ENCODE measurements around the gene LUC7L2. TPM values are rescaled to one million over a fixed set of nuclear protein-coding genes. Genes with fewer than 3 reads are reported as not detected.
"Not testable (repeated sequence)": the region's sequence is repeated elsewhere in the genome, so short reads cannot be mapped to it uniquely, and the experiment has no call there.

The LUC7L2 gene
- total RNA-seq, 1 donor from 2014 or later = 67.3 TPM

DNA sequence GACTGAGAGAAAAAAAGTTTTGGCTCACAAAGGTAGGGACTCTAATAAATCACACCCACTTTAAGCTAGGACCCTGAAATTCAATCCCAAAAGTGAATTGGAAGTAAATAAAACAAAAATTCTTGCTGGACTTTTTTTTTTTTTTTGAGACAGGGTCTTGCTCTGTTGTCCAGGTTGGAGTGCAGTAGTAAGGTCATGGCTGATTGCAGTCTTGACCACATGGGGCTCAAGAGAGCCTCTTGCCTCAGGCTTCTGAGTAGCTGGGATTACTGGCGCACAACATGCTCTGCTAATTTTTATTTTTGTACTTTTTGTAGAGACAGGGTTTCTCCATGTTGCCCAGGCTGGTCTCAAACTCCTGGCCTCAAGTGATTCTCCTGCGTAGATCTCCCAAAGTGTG lies 5.0 kb upstream of the LUC7L2 start:
- DNase-seq (ENCODE audit: low spot score) = no peak

DNA sequence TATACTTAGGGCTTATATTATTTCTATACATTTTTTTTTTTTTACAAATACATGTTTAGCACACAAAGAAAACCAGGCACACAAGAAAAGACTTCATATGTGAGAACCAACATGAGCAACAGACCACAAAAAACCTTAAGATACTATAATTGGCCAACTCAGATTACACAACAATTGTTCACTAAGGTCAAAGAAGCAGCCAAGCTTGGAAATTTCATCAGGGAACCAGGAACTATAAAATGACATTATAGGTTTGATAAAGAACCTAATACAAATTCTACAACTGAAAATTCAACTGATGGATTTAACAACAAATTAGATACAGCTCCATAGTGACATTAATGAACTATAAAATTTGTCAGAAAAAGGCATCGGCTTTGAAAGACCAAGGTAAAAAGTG lies 4.4 kb upstream of the LUC7L2 start:
- no peak for DNase-seq (ENCODE audit: low spot score)

GRCh38 chr7:139357729-139358506 lies 1.8 kb upstream of the LUC7L2 start:
- not testable (repeated sequence) for DNase-seq (ENCODE audit: low spot score)

- no peak for DNase-seq (ENCODE audit: low spot score)
These were observed 941 bp upstream of the LUC7L2 start for GRCh38 chr7:139358541-139359365.

- DNase-seq (ENCODE audit: low spot score) = peak; percentile 98
These were observed 685 bp downstream of the LUC7L2 start for GRCh38 chr7:139360210-139360947.

GRCh38 chr7:139360948-139361307 lies 1.2 kb downstream of the LUC7L2 start:
- DNase-seq (ENCODE audit: low spot score) = no peak

DNA sequence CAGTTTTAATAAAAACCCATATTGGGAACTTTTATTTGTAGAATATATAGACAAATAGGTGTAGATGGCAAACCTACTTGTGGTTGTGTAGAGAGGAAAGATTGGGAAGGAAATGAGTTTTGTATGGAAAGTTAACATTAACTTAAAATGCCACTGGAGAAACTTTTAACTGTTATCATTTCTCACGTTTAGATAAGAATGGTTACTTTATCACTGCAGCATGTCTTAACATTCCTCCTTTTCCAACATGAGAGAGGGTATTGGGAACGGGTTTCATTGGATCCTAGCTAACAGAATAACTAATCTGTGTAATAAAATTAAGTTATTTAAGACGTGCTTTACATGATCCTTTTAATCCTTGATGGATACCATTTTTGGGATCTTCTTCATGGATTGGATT lies 1.8 kb downstream of the LUC7L2 start:
- DNase-seq (ENCODE audit: low spot score) = no peak

- no peak for DNase-seq (ENCODE audit: low spot score)
These were observed 2.6 kb downstream of the LUC7L2 start for GRCh38 chr7:139362302-139362701.

- DNase-seq (ENCODE audit: low spot score) = no peak
These were observed 3.3 kb downstream of the LUC7L2 start for GRCh38 chr7:139362981-139363380.

GRCh38 chr7:139365336-139365735 lies 5.6 kb downstream of the LUC7L2 start:
- DNase-seq (ENCODE audit: low spot score) = no peak

GRCh38 chr7:139366400-139366799 lies 6.7 kb downstream of the LUC7L2 start:
- DNase-seq (ENCODE audit: low spot score) = no peak

DNA sequence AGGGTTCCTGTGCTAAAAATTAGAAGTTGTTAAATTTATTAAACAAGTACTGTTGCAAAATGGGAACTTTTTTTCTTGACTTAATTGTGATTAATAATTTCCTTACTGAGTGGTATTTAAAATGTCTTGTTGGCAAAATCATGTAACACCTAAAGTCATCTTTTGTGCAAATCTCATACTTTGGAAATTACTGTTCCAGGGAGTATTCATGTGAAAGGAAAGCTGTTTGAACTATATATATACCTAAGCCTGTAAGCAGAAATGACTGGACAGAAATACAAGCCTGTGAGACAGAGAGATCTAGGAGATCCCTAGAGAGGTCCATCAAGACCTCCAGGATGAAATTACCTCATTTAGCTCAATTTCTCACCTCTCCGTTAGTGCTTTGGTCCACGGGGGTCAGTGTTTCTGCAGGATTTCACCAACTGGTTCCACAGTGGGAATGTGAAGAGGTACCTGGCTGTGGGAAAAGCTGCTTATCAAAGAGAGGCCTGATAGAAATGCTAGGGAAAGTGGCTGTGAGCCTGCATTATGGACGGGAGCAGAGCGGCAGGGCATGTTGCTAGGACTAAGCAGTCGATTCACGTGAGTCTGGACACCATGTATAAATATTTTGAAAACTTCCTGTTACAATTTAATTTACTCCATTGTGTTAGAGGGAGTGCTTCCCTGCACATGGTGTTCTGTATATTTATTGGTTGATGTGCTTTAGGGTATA lies 7.9 kb downstream of the LUC7L2 start:
- DNase-seq (ENCODE audit: low spot score) = no peak

DNA sequence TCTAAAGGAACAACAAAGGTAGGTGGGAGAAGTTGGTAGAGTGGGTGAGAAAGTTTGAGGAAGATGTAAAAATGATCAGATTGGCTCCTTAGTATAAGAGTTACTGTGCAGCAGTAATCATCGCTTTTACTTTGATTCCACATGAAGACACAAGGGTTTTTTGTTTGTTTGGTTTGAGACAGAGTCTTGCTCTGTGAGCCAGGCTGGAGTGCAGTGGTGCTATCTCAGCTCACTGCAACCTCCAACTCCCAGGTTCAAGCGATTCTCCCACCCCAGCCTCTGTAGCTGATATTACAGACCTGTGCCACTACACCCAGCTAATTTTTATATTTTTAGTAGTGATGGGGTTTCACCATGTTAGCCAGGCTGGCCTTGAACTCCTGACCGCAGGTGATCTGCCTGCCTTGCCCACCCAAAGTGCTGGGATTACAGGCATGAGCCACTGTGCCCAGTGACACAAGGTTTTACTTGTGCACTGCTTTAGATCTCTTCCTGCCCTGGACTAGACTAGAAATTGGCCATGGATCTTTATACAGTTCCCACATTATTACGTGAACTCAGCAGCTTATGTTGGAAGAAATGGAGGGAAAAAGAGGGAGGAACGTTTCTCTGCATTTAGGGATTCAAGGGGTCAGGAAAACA lies 10.7 kb downstream of the LUC7L2 start:
- no peak for DNase-seq (ENCODE audit: low spot score)

GRCh38 chr7:139370943-139371313 lies 11.2 kb downstream of the LUC7L2 start:
- DNase-seq (ENCODE audit: low spot score) = no peak

DNA sequence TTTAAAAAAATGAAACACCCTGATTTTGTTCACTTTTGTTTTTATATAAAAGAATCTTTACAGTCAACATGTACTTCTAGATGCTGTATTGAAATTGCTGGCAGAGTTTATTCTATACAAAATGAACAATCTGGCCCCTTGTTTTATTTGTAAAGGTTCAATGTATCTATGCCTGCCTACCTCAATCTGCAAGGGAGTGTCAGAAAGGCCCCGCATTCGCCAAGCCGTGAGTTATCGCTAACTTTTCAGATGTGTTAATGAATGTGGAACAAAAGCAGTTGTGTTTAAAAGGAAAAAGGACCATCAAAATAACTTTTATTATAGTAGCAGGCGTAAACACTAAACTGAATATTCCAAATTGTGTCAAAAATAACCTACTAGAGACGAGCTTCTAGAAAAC lies 14.6 kb downstream of the LUC7L2 start:
- DNase-seq (ENCODE audit: low spot score) = no peak

DNA sequence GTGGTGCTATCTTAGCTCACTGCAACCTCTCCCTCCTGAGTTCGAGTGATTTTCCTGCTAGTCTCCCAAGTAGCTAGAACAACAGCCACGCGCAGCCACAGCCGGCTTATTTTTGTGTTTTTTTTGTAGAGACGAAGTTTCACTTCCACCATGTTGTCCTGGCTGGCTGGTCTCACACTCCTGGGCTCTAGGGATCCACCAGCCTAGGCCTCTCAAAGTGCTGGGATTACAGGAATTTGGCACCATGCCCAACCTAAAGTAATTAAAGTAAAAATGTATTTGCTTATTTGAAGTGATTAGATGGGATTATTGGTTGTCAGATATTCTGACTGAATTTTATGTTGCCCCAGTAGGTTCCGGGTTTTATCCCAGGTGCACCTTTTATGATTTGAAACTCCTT lies 22.7 kb downstream of the LUC7L2 start:
- DNase-seq (ENCODE audit: low spot score) = no peak

GRCh38 chr7:139384611-139385010 lies 24.9 kb downstream of the LUC7L2 start:
- no peak for DNase-seq (ENCODE audit: low spot score)

- no peak for DNase-seq (ENCODE audit: low spot score)
These were observed 27.9 kb downstream of the LUC7L2 start for GRCh38 chr7:139387594-139387993.

DNA sequence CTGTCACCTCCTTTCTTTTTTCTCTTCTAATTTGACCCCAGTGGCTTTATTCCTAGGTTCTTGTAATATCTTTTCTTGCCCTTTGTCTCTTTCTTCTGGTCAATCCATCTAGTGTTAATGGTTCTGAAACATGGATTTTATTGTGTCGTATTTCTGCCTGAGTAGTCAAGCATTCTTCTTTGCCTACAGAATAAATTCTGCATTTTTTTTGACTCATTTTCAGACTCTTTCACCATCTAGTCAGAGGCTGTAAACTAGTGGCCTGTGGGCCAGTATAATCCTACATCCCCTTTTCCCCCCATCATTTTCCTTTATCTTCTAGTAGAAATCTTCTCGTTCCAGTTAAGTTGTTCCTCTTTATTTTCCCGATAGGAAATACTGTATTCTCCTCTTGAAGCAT lies 29.4 kb downstream of the LUC7L2 start:
- no peak for DNase-seq (ENCODE audit: low spot score)

- DNase-seq (ENCODE audit: low spot score) = no peak
These were observed 30.1 kb downstream of the LUC7L2 start for GRCh38 chr7:139389774-139390173.

Measured in mesenteric fat pad (tissue), 1 donor.